HG02970 (cell line): ENCODE data around the gene LONRF2.

Experiments
- ATAC-seq: cut with Tn5 transposase; IDR thresholded peaks from one replicate; pipeline ENCODE4 v1.9.1; 2021; ENCODE audit warnings: mild to moderate bottlenecking, moderate library complexity, moderate number of reproducible peaks; ENCODE audit not compliant: unreplicated experiment, low FRiP score

The LONRF2 gene

GRCh38 chr2:100277540-100278207 lies 44.6 kb downstream of the LONRF2 start:
- ATAC-seq, result no peak

- ATAC-seq, result no peak
These were observed 45.6 kb downstream of the LONRF2 start for GRCh38 chr2:100276716-100277115.

- ATAC-seq, result no peak
These were observed 47.1 kb downstream of the LONRF2 start for GRCh38 chr2:100275200-100275589.

- ATAC-seq, result no peak
These were observed 47.6 kb downstream of the LONRF2 start for GRCh38 chr2:100274566-100275199.

- no peak for ATAC-seq
These were observed 48.2 kb downstream of the LONRF2 start for GRCh38 chr2:100274076-100274475.

- no peak for ATAC-seq
These were observed 48.9 kb downstream of the LONRF2 start for GRCh38 chr2:100273387-100273786.

GRCh38 chr2:100272841-100273329 lies 49.4 kb downstream of the LONRF2 start:
- ATAC-seq, result no peak

- ATAC-seq, result no peak
These were observed 51.1 kb downstream of the LONRF2 start for GRCh38 chr2:100271210-100271609.

GRCh38 chr2:100270381-100271146 lies 51.7 kb downstream of the LONRF2 start:
- no peak for ATAC-seq

GRCh38 chr2:100269889-100270288 lies 52.4 kb downstream of the LONRF2 start:
- ATAC-seq, result no peak

GRCh38 chr2:100268986-100269385 lies 53.3 kb downstream of the LONRF2 start:
- no peak for ATAC-seq

- ATAC-seq, result no peak
These were observed 54.5 kb downstream of the LONRF2 start for GRCh38 chr2:100267751-100268150.

- no peak for ATAC-seq
These were observed 56.2 kb downstream of the LONRF2 start for GRCh38 chr2:100266126-100266525.

- no peak for ATAC-seq
These were observed 57.1 kb downstream of the LONRF2 start for GRCh38 chr2:100265226-100265625.

GRCh38 chr2:100264651-100265050 lies 57.6 kb downstream of the LONRF2 start:
- ATAC-seq, result no peak

- no peak for ATAC-seq
These were observed 58.2 kb downstream of the LONRF2 start for GRCh38 chr2:100264121-100264520.

GRCh38 chr2:100262555-100263320 lies 59.6 kb downstream of the LONRF2 start:
- no peak for ATAC-seq

GRCh38 chr2:100262046-100262445 lies 60.3 kb downstream of the LONRF2 start:
- ATAC-seq, result no peak

- no peak for ATAC-seq
These were observed 61.3 kb downstream of the LONRF2 start for GRCh38 chr2:100260712-100261620.

- no peak for ATAC-seq
These were observed 63.2 kb downstream of the LONRF2 start for GRCh38 chr2:100259106-100259505.
